Liver (tissue), 9 donors: ENCODE data around the gene FRMPD4. TPM values are rescaled to one million over a fixed set of nuclear protein-coding genes. Genes with fewer than 3 reads are reported as not detected.
"Not testable (repeated sequence)": the region's sequence is repeated elsewhere in the genome, so short reads cannot be mapped to it uniquely, and the experiment has no call there.

Experiments
- DNase-seq: peaks from one replicate; pipeline ENCODE4 v3.0.0-alpha.2; 2017; ENCODE audit warnings: low spot score
- H3K27ac ChIP-seq, 2 donors: one replicate each; pipeline ENCODE4 v1.7.0; 2013; ENCODE audit warnings: inconsistent platforms in 2 of 2, low read length in 2 of 2, control low read depth in 1 of 2, low read depth in 1 of 2, mild to moderate bottlenecking in 1 of 2
- H3K27me3 ChIP-seq, 4 donors: one replicate each; pipeline versions ENCODE4 v1.6.1 to v1.7.0; 2013; ENCODE audit warnings: low read length in 3 of 4, inconsistent platforms in 1 of 4, mild to moderate bottlenecking in 1 of 4, moderate library complexity in 1 of 4; ENCODE audit not compliant: control insufficient read depth in 4 of 4, insufficient read depth in 4 of 4
- H3K36me3 ChIP-seq, 4 donors: one replicate each; pipeline versions ENCODE4 v1.6.1 to v1.7.0; 2013; ENCODE audit warnings: low read length in 3 of 4, mild to moderate bottlenecking in 3 of 4, low read depth in 1 of 4, moderate library complexity in 1 of 4; ENCODE audit not compliant: control insufficient read depth in 4 of 4, insufficient read depth in 3 of 4
- H3K4me1 ChIP-seq, 4 donors: one replicate each; pipeline versions ENCODE4 v1.6.1 to v1.7.0; 2013; ENCODE audit warnings: low read length in 3 of 4, mild to moderate bottlenecking in 3 of 4, moderate library complexity in 1 of 4; ENCODE audit not compliant: control insufficient read depth in 4 of 4, insufficient read depth in 4 of 4
- H3K4me3 ChIP-seq, 3 donors: one replicate each; pipeline versions ENCODE4 v1.6.1 to v1.7.0; 2013; ENCODE audit warnings: low read length in 3 of 3, control low read depth in 1 of 3, low read depth in 1 of 3, mild to moderate bottlenecking in 1 of 3
- H3K9ac ChIP-seq, 2 donors: one replicate each; pipeline ENCODE4 v1.7.0; 2013; ENCODE audit warnings: low read length in 2 of 2, mild to moderate bottlenecking in 2 of 2, moderate library complexity in 2 of 2, control low read depth in 1 of 2, low read depth in 1 of 2
- H3K9me3 ChIP-seq, 4 donors: one replicate each; pipeline versions ENCODE4 v1.6.1 to v1.7.0; 2013; ENCODE audit warnings: low read length in 3 of 4; ENCODE audit not compliant: control insufficient read depth in 4 of 4
- EGR1 ChIP-seq, 2 donors: IDR thresholded peaks; 2 replicates each; pipeline ENCODE4 v1.6.1; 2016 to 2018; ENCODE audit warnings: antibody characterized with exemption in 2 of 2, low read depth in 2 of 2
- FOXA1 ChIP-seq: IDR thresholded peaks from 2 replicates; pipeline ENCODE4 v1.6.1; 2016; ENCODE audit warnings: antibody characterized with exemption
- FOXA2 ChIP-seq: IDR thresholded peaks from 2 replicates; pipeline ENCODE4 v1.6.1; 2016; ENCODE audit warnings: antibody characterized with exemption
- GABPA ChIP-seq, 2 donors: IDR thresholded peaks in 1 of 2; conservative IDR thresholded peaks in 1 of 2; 2 replicates each; pipeline ENCODE4 v1.6.1; 2016; ENCODE audit warnings: antibody characterized with exemption in 2 of 2, mild to moderate bottlenecking in 1 of 2, moderate library complexity in 1 of 2
- HNF4A ChIP-seq, 2 donors: conservative IDR thresholded peaks; 2 replicates each; pipeline ENCODE4 v1.6.1; 2016; ENCODE audit warnings: antibody characterized with exemption in 2 of 2, mild to moderate bottlenecking in 2 of 2
- HNF4G ChIP-seq: IDR thresholded peaks from 2 replicates; pipeline ENCODE4 v1.6.1; 2016; ENCODE audit warnings: antibody characterized with exemption
- JUND ChIP-seq, 2 donors: IDR thresholded peaks; 2 replicates each; pipeline ENCODE4 v1.6.1; 2016; ENCODE audit warnings: antibody characterized with exemption in 2 of 2
- NR2F2 ChIP-seq: IDR thresholded peaks from 2 replicates; pipeline ENCODE4 v1.6.1; 2016; ENCODE audit warnings: antibody characterized with exemption
- RAD21 ChIP-seq, 2 donors: IDR thresholded peaks; 2 replicates each; pipeline ENCODE4 v1.6.1; 2016; ENCODE audit warnings: antibody characterized with exemption in 2 of 2, mild to moderate bottlenecking in 2 of 2
- RXRA ChIP-seq, 2 donors: IDR thresholded peaks; 2 replicates each; pipeline ENCODE4 v1.6.1; 2017 to 2018; ENCODE audit warnings: antibody characterized with exemption in 2 of 2, mild to moderate bottlenecking in 1 of 2
- SP1 ChIP-seq: IDR thresholded peaks from 2 replicates; pipeline ENCODE4 v1.6.1; 2018; ENCODE audit warnings: antibody characterized with exemption, mild to moderate bottlenecking
- TAF1 ChIP-seq: conservative IDR thresholded peaks from 2 replicates; pipeline ENCODE4 v1.6.1; 2016; ENCODE audit warnings: antibody characterized with exemption, mild to moderate bottlenecking
- YY1 ChIP-seq: IDR thresholded peaks from 2 replicates; pipeline ENCODE4 v1.6.1; 2016; ENCODE audit warnings: antibody characterized with exemption, mild to moderate bottlenecking
- WGBS: extraction: QIAGEN DNeasy Blood & Tissue Kit; methylation state at CpG from one replicate; pipeline ENCODE4 v1.1.7; 2013; 5-methylcytosine and 5-hydroxymethylcytosine counted together
- polyA plus RNA-seq, 2 donors: library from polyadenylated mRNA; stranded (reverse) in 1 of 2; unstranded in 1 of 2; fragments of 200-250 nt in 1 of 2; fragments of >200 nt in 1 of 2; fragmentation: Nextera tagmentation in 1 of 2; extraction: Ambion mirVana in 1 of 2; gene quantifications; one replicate each; pipeline versions ENCODE4 v1.2.1 to v1.2.3, GENCODE V29; 2013 to 2015
- total RNA-seq, 2 donors: library from RNA; depleted of rRNA; stranded (reverse); fragments of >200 nt; gene quantifications; one replicate each; pipeline ENCODE4 v1.2.3, GENCODE V29; 2014
- TF ChIP-seq, protein P1 (sequence below): IDR thresholded peaks from 2 replicates; pipeline ENCODE4 v1.6.1; 2016; ENCODE audit warnings: antibody characterized with exemption
- TF ChIP-seq, protein P2 (sequence below): IDR thresholded peaks from 2 replicates; pipeline ENCODE4 v1.6.1; 2016; ENCODE audit warnings: antibody characterized with exemption
- TF ChIP-seq, protein P3 (sequence below): IDR thresholded peaks from 2 replicates; pipeline ENCODE4 v1.6.1; 2016; ENCODE audit warnings: antibody characterized with exemption
- TF ChIP-seq, protein P4 (sequence below): IDR thresholded peaks from 2 replicates; pipeline ENCODE4 v1.6.1; 2016; ENCODE audit warnings: antibody characterized with exemption, mild to moderate bottlenecking
- TF ChIP-seq, protein P5 (sequence below): fragments of 150-350 bp; IDR thresholded peaks from 2 replicates; pipeline ENCODE4 v1.5.1; 2017; ENCODE audit warnings: improper control_type of control experiment, low read depth, low read length; ENCODE audit not compliant: missing input control
- donor health status: healthy.
- donor health status: healthy.
- donor health status: healthy.
- donor health status: healthy.
- donor health status: healthy.

Gene FRMPD4
- total and polyA plus RNA-seq, 4 donors: 0.01 to 0.08 (median 0.03) TPM; not detected in 1

DNA sequence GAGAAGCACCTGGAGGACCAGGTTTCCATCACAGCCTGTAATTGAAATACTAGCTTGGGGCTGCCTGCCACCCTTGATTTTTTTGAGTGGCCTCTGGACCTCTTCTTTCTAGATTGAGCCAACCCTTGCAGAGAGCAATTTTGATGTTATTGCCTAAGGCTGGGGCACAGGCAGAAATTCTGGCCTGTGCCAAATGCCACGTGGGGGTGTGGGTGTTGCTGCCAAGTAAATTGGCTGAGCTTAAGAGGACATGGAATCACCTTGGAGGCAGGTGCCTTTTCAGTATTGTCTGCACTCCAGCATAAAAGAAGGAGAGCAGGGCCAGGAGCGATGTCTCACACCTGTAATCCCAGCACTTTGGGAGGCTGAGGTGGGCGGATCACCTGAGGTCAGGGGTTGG, 366.9 kb downstream of the FRMPD4 start:
- H3K9ac ChIP-seq: no peak overlapping the region

DNA sequence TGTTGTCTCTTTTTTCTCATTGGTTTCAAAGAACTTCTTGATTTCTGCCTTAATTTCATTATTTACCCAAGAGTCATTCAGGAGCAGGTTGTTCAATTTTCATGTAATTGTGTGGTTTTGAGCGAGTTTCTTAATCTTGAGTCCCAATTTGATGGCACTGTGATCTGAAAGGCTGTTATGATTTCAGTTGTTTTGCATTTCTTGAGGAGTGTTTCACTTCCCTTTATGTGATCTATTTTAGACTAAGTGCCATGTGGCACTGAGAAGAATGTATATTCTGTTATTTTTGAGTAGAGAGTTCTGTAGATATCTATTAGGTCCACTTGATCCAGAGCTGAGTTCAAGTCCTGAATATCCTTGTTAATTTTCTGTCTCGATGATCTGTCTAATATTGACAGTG, 377.1 kb downstream of the FRMPD4 start:
- H3K27ac ChIP-seq, H3K4me3 ChIP-seq, H3K27me3 ChIP-seq, DNase-seq, H3K9me3 ChIP-seq, H3K9ac ChIP-seq, H3K4me1 ChIP-seq, H3K36me3 ChIP-seq: not testable (repeated sequence)
- WGBS: 70% methylated on average over 2 of the region's 2 CpGs

More for the DNA sequence above, 366.9 kb downstream of the FRMPD4 start:
- H3K4me3 ChIP-seq: no peak overlapping the region
- DNase-seq: no peak
- H3K27ac ChIP-seq: no peak overlapping the region
- H3K27me3 ChIP-seq: no peaks in the 10 kb centered on the region
- TF ChIP-seq, protein P1, sequence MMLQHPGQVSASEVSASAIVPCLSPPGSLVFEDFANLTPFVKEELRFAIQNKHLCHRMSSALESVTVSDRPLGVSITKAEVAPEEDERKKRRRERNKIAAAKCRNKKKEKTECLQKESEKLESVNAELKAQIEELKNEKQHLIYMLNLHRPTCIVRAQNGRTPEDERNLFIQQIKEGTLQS: no peak
- TF ChIP-seq HNF4G (no peak), HNF4A (conservative IDR thresholded peaks at IDR 0.05) (no peak), TAF1 (no peak), RXRA (IDR thresholded peaks at IDR 0.05) (no peak), FOXA2 (no peak), GABPA (IDR thresholded peaks at IDR 0.05 in 1 of 2, conservative IDR thresholded peaks at IDR 0.05 in 1 of 2) (no peak), YY1 (no peak), FOXA1 (no peak), NR2F2 (no peak), RAD21 (IDR thresholded peaks at IDR 0.05) (no peak), EGR1 (IDR thresholded peaks at IDR 0.05; ENCODE audit: low read depth in 2 of 2) (no peak), JUND (IDR thresholded peaks at IDR 0.05) (no peak), SP1 (no peak)
- TF ChIP-seq, protein P2, sequence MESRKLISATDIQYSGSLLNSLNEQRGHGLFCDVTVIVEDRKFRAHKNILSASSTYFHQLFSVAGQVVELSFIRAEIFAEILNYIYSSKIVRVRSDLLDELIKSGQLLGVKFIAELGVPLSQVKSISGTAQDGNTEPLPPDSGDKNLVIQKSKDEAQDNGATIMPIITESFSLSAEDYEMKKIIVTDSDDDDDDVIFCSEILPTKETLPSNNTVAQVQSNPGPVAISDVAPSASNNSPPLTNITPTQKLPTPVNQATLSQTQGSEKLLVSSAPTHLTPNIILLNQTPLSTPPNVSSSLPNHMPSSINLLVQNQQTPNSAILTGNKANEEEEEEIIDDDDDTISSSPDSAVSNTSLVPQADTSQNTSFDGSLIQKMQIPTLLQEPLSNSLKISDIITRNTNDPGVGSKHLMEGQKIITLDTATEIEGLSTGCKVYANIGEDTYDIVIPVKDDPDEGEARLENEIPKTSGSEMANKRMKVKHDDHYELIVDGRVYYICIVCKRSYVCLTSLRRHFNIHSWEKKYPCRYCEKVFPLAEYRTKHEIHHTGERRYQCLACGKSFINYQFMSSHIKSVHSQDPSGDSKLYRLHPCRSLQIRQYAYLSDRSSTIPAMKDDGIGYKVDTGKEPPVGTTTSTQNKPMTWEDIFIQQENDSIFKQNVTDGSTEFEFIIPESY: no peak
- TF ChIP-seq, protein P3, sequence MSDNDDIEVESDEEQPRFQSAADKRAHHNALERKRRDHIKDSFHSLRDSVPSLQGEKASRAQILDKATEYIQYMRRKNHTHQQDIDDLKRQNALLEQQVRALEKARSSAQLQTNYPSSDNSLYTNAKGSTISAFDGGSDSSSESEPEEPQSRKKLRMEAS: no peak
- TF ChIP-seq, protein P4, sequence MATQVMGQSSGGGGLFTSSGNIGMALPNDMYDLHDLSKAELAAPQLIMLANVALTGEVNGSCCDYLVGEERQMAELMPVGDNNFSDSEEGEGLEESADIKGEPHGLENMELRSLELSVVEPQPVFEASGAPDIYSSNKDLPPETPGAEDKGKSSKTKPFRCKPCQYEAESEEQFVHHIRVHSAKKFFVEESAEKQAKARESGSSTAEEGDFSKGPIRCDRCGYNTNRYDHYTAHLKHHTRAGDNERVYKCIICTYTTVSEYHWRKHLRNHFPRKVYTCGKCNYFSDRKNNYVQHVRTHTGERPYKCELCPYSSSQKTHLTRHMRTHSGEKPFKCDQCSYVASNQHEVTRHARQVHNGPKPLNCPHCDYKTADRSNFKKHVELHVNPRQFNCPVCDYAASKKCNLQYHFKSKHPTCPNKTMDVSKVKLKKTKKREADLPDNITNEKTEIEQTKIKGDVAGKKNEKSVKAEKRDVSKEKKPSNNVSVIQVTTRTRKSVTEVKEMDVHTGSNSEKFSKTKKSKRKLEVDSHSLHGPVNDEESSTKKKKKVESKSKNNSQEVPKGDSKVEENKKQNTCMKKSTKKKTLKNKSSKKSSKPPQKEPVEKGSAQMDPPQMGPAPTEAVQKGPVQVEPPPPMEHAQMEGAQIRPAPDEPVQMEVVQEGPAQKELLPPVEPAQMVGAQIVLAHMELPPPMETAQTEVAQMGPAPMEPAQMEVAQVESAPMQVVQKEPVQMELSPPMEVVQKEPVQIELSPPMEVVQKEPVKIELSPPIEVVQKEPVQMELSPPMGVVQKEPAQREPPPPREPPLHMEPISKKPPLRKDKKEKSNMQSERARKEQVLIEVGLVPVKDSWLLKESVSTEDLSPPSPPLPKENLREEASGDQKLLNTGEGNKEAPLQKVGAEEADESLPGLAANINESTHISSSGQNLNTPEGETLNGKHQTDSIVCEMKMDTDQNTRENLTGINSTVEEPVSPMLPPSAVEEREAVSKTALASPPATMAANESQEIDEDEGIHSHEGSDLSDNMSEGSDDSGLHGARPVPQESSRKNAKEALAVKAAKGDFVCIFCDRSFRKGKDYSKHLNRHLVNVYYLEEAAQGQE: no peak
- TF ChIP-seq, protein P5, sequence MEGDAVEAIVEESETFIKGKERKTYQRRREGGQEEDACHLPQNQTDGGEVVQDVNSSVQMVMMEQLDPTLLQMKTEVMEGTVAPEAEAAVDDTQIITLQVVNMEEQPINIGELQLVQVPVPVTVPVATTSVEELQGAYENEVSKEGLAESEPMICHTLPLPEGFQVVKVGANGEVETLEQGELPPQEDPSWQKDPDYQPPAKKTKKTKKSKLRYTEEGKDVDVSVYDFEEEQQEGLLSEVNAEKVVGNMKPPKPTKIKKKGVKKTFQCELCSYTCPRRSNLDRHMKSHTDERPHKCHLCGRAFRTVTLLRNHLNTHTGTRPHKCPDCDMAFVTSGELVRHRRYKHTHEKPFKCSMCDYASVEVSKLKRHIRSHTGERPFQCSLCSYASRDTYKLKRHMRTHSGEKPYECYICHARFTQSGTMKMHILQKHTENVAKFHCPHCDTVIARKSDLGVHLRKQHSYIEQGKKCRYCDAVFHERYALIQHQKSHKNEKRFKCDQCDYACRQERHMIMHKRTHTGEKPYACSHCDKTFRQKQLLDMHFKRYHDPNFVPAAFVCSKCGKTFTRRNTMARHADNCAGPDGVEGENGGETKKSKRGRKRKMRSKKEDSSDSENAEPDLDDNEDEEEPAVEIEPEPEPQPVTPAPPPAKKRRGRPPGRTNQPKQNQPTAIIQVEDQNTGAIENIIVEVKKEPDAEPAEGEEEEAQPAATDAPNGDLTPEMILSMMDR: no peak
- H3K9me3 ChIP-seq: no peaks in the 10 kb centered on the region
- H3K4me1 ChIP-seq: no peaks in the 10 kb centered on the region
- H3K36me3 ChIP-seq: no peaks in the 10 kb centered on the region
- WGBS: 67% methylated on average over 3 of the region's 3 CpGs
